Mesendoderm (in vitro differentiated cells): ENCODE measurements around the gene GRHL1.

ENCODE experiments used
- DNase-seq: peaks from one replicate; pipeline ENCODE4 v3.0.0; 2013
- H2AK5ac ChIP-seq: 2 replicates; pipeline ENCODE4 v1.6.1; 2013; ENCODE audit warnings: low read length, inconsistent platforms
- H2BK120ac ChIP-seq: 2 replicates; pipeline ENCODE4 v1.6.1; 2013; ENCODE audit warnings: low read depth, mild to moderate bottlenecking, low read length, moderate library complexity, mixed read lengths
- H2BK15ac ChIP-seq: replicated peaks from 2 replicates; pipeline ENCODE4 v1.6.1; 2013; ENCODE audit warnings: low read depth, mild to moderate bottlenecking, moderate library complexity
- H2BK5ac ChIP-seq: 2 replicates; pipeline ENCODE4 v1.6.1; 2013; ENCODE audit warnings: low read length, inconsistent platforms
- H3K18ac ChIP-seq: 2 replicates; pipeline ENCODE4 v1.6.1; 2013; ENCODE audit warnings: mild to moderate bottlenecking, low read length, mixed read lengths
- H3K23ac ChIP-seq: one replicate; pipeline ENCODE4 v1.6.1; 2013; ENCODE audit warnings: low read length
- H3K27ac ChIP-seq: 2 replicates; pipeline ENCODE4 v1.5.1; 2013; ENCODE audit warnings: low read depth, mild to moderate bottlenecking, inconsistent platforms, low read length, moderate library complexity
- H3K27me3 ChIP-seq: 2 replicates; pipeline ENCODE4 v1.6.1; 2013; ENCODE audit warnings: low read length, control low read depth, mild to moderate bottlenecking, inconsistent platforms; ENCODE audit not compliant: insufficient read depth, poor library complexity
- H3K36me3 ChIP-seq: 2 replicates; pipeline ENCODE4 v1.6.1; 2013; ENCODE audit warnings: low read length, inconsistent platforms; ENCODE audit not compliant: control insufficient read depth, insufficient read depth
- H3K4ac ChIP-seq: one replicate; pipeline ENCODE4 v1.6.1; 2013; ENCODE audit warnings: low read depth, mild to moderate bottlenecking, low read length, moderate library complexity
- H3K4me1 ChIP-seq: 2 replicates; pipeline ENCODE4 v1.6.1; 2013; ENCODE audit warnings: low read depth, low read length, inconsistent platforms; ENCODE audit not compliant: control insufficient read depth
- H3K4me2 ChIP-seq: 2 replicates; pipeline ENCODE4 v1.6.1; 2013; ENCODE audit warnings: low read length
- H3K4me3 ChIP-seq: 2 replicates; pipeline ENCODE4 v1.5.1; 2013; ENCODE audit warnings: mild to moderate bottlenecking, low read length
- H3K56ac ChIP-seq: one replicate; pipeline ENCODE4 v1.6.1; 2013; ENCODE audit warnings: low read length
- H3K79me1 ChIP-seq: 2 replicates; pipeline ENCODE4 v1.6.1; 2013; ENCODE audit warnings: low read length, inconsistent platforms
- H3K79me2 ChIP-seq: 2 replicates; pipeline ENCODE4 v1.6.1; 2013; ENCODE audit warnings: mild to moderate bottlenecking, low read length; ENCODE audit not compliant: control insufficient read depth, insufficient read depth
- H3K9ac ChIP-seq: 2 replicates; pipeline ENCODE4 v1.6.1; 2013; ENCODE audit warnings: low read length, inconsistent platforms
- H4K5ac ChIP-seq: one replicate; pipeline ENCODE4 v1.6.1; 2013; ENCODE audit warnings: low read length
- H4K8ac ChIP-seq: one replicate; pipeline ENCODE4 v1.6.1; 2013; ENCODE audit warnings: low read depth, mild to moderate bottlenecking, control low read depth, low read length, moderate library complexity
- WGBS: extraction: QIAGEN DNeasy Blood & Tissue Kit; methylation state at CpG from one replicate; pipeline ENCODE4 v1.1.7; 2013; ENCODE audit warnings: low lambda C conversion rate, missing lambda C conversion rate; ENCODE audit not compliant: insufficient coverage; ENCODE audit errors: extremely low coverage; 5-methylcytosine and 5-hydroxymethylcytosine counted together

Gene GRHL1

DNA sequence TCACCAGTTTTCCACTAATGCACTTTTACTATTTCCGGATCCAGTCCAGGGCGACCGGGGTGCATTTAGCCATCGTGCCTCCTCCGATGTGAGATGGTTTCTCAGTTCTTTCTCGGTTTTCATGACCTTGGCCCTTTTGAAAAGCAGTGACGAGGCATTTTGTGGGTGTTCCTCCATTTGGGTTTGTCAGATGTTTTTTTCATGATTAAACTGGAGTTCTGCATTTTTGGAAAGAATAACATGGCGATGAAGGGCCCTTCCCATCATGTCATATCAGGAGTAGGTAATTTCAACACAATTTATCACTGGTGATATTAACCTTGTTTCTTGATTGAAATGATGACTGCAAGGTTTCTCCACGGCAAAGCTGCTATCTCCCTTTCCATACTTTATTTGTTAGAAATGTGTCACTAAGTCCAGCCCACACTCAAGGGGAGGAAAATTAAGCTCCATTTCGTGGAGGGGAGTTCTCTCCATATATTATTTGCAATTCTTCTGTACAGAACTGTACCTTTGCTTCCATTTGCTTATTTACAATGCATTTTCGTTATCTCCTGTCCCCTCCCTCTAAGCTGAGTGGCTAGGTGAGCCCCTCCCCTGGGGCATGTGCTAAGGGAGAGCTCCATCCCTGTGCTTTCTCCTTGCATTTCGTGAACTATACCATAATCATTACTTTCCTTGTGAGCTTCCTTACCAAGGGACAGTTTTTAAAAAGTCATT, 83.0 kb downstream of the GRHL1 start:
- no peak overlapping the region for H3K9ac ChIP-seq
- no CpG with 5 or more reads among the region's 12 CpGs for WGBS
- no peak overlapping the region for H3K4me3 ChIP-seq
- no peak overlapping the region for H4K8ac ChIP-seq
- no peak overlapping the region for H2BK15ac ChIP-seq
- no peak overlapping the region for H2AK5ac ChIP-seq
- H3K79me2 ChIP-seq = no peaks in the 10 kb centered on the region
- no peak overlapping the region for H3K4ac ChIP-seq
- no peaks in the 10 kb centered on the region for H3K79me1 ChIP-seq
- no peak overlapping the region for H4K5ac ChIP-seq
- H3K23ac ChIP-seq = no peak overlapping the region
- H2BK5ac ChIP-seq = no peak overlapping the region
- H3K36me3 ChIP-seq = no peaks in the 10 kb centered on the region
- H2BK120ac ChIP-seq = no peak overlapping the region
- H3K27me3 ChIP-seq = no peaks in the 10 kb centered on the region
- no peak for DNase-seq
- no peak overlapping the region for H3K18ac ChIP-seq
- H3K27ac ChIP-seq = no peak overlapping the region
- H3K4me1 ChIP-seq = peaks cover 1% of the 10 kb centered on the region
- no peak overlapping the region for H3K56ac ChIP-seq
- no peak overlapping the region for H3K4me2 ChIP-seq

DNA sequence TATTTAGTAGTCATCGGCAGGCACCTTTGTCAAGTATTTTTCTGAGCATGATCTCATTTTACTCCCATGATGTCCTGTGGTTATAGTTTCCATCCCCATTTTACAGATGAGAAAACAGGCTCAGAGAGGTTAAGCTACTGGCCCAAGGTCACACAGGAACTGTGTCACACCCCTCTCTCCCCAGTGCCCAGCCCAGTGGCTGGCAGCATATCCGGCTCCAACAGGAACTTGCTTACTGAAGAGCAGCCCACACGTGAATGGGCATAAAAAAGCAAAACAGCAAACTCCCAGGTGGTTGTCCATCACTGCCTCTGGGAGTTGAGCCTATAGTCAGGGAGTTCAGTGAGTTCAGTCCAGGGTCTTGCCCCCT, 83.5 kb downstream of the GRHL1 start:
- Histone ChIP-seq H3K4ac (no peak overlapping the region), H3K36me3 (no peaks in the 10 kb centered on the region), H3K4me1 (no peaks in the 10 kb centered on the region), H3K79me1 (no peaks in the 10 kb centered on the region), H3K4me2 (no peak overlapping the region), H4K5ac (no peak overlapping the region), H2BK5ac (no peak overlapping the region), H4K8ac (no peak overlapping the region), H2AK5ac (no peak overlapping the region), H3K56ac (no peak overlapping the region), H3K79me2 (no peaks in the 10 kb centered on the region), H3K27me3 (no peaks in the 10 kb centered on the region), H3K27ac (no peak overlapping the region), H3K23ac (no peak overlapping the region), H3K9ac (no peak overlapping the region), H3K4me3 (no peak overlapping the region), H2BK15ac (no peak overlapping the region), H2BK120ac (no peak overlapping the region), H3K18ac (no peak overlapping the region)
- DNase-seq = no peak
- no CpG with 5 or more reads among the region's 3 CpGs for WGBS

DNA sequence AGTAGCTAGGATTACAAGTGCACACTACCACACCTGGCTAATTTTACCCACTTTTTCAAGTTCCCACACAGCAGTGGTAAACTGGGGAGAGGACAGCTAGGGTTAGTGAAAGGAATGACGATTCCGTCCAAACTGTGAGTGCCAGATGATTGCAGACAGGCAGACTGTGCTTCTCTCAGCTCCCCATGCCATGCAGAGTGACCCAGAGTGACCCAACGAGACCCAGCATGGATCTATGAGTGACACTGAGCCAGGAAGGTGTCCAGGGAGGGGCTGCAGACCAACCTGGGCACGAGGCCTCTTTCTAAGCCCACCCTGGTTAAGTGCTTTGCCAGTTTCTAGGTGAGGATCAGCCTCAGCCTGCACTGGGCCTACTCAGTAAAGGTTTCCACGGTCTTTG, 84.1 kb downstream of the GRHL1 start:
- H2BK120ac ChIP-seq = no peak overlapping the region
- no CpG with 5 or more reads among the region's 5 CpGs for WGBS

DNA sequence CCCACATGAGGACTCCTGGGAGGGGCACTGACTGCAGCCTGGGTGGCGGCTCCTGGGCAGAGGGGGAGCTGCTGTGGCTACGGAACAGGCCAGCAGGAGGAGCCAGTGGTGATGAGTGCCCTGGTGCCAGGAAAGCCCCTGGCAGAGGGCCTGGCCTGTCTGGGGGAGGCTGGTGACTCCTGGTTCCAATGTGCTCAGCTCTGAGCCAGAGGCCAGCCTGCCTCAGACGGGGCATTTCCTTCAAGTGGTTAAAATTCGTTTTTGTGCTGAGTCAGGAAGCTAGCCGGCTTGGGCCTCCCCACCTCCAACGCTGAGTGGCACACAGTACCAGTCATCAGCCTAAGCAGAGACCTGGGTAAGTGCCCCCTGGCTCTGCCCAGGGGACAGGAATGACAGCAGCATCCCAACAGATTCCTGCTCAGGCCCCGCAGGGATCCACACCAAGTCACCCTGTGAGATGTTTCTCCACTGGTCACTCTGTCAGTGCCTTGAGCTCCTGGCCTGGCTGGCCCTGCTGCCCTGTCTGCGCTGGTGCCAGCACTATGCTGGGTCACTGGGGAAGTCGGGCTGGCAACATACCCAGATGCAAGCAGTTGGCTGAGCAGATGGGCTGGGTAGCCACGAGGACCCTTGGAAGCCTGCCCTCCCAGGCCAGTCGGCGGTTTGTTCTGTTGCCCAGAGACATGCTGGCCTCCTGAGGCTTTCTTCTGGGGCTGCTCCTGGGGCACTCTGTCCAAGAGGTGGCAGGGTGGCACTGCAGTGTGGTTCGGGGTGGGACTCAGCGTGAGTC, 84.8 kb downstream of the GRHL1 start:
- no peak overlapping the region for H2BK5ac ChIP-seq
- H3K27ac ChIP-seq = no peak overlapping the region

More for the DNA sequence above, 84.1 kb downstream of the GRHL1 start:
- Histone ChIP-seq H3K9ac (no peak overlapping the region), H3K23ac (no peak overlapping the region), H2AK5ac (no peak overlapping the region), H2BK5ac (no peak overlapping the region), H3K4ac (no peak overlapping the region), H3K4me2 (no peak overlapping the region), H3K79me1 (no peaks in the 10 kb centered on the region), H3K27ac (no peak overlapping the region), H3K27me3 (no peaks in the 10 kb centered on the region), H4K8ac (no peak overlapping the region), H3K56ac (no peak overlapping the region), H3K18ac (no peak overlapping the region), H2BK15ac (no peak overlapping the region), H4K5ac (no peak overlapping the region), H3K79me2 (no peaks in the 10 kb centered on the region), H3K4me1 (no peaks in the 10 kb centered on the region), H3K4me3 (no peak overlapping the region), H3K36me3 (no peaks in the 10 kb centered on the region)
- DNase-seq = no peak

DNA sequence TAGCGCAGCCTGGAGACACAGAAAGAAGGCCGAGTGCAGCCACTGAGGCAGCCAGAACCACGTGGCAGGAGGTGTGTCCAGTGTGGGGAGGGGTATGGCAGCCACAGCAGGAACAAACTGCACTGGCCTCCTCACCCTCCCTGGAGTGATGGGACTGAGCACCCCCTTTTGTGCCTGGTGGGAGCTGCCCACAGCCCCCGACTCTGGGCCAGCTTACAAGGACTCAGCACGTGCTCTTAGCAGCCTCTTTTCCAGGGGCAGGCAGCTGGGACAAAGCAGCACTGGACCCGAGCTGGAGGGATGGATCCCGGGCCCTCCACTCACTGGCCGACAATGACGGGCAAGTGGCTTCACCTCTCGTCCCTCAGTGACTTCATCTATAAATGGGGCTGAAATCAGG, 86.6 kb downstream of the GRHL1 start:
- Histone ChIP-seq H3K79me2 (no peaks in the 10 kb centered on the region), H3K9ac (no peak overlapping the region), H3K4me2 (no peak overlapping the region), H2AK5ac (no peak overlapping the region), H3K27me3 (no peaks in the 10 kb centered on the region), H4K8ac (no peak overlapping the region), H3K27ac (no peak overlapping the region), H4K5ac (no peak overlapping the region), H2BK5ac (no peak overlapping the region), H3K18ac (no peak overlapping the region), H3K79me1 (no peaks in the 10 kb centered on the region), H3K4me3 (no peak overlapping the region), H3K56ac (no peak overlapping the region), H3K23ac (no peak overlapping the region), H3K4ac (no peak overlapping the region), H3K36me3 (no peaks in the 10 kb centered on the region), H2BK15ac (no peak overlapping the region), H2BK120ac (no peak overlapping the region), H3K4me1 (no peaks in the 10 kb centered on the region)
- WGBS = no CpG with 5 or more reads among the region's 10 CpGs
- DNase-seq = no peak

More for the DNA sequence above, 84.8 kb downstream of the GRHL1 start:
- H3K36me3 ChIP-seq = no peaks in the 10 kb centered on the region
- H3K27me3 ChIP-seq = no peaks in the 10 kb centered on the region
- H4K5ac ChIP-seq = no peak overlapping the region
- DNase-seq = no peak
- no peaks in the 10 kb centered on the region for H3K4me1 ChIP-seq
- H2BK15ac ChIP-seq = no peak overlapping the region
- no peaks in the 10 kb centered on the region for H3K79me2 ChIP-seq
- H3K4ac ChIP-seq = no peak overlapping the region
- no CpG with 5 or more reads among the region's 14 CpGs for WGBS
- no peak overlapping the region for H3K9ac ChIP-seq
- H3K18ac ChIP-seq = no peak overlapping the region
- H3K23ac ChIP-seq = no peak overlapping the region
- no peak overlapping the region for H3K4me2 ChIP-seq
- H2BK120ac ChIP-seq = no peak overlapping the region
- no peaks in the 10 kb centered on the region for H3K79me1 ChIP-seq
- H3K4me3 ChIP-seq = no peak overlapping the region
- no peak overlapping the region for H2AK5ac ChIP-seq
- no peak overlapping the region for H3K56ac ChIP-seq
- no peak overlapping the region for H4K8ac ChIP-seq
